Mucosa of descending colon (tissue), 3 donors: ENCODE results near the gene MACF1. TPM values are rescaled to one million over a fixed set of nuclear protein-coding genes. Genes with fewer than 3 reads are reported as not detected.
A peak's percentile ranks its signal among the peaks of the same experiment; 100 is the strongest.

Source experiments
- ATAC-seq: fragments of 200-7000 bp; cut with Tn5 transposase; one replicate; pipeline ENCODE4 v1.9.1; 2020; ENCODE audit warnings: mild to moderate bottlenecking, moderate library complexity
- DNase-seq, 3 donors: peaks; one replicate each; pipeline ENCODE4 v3.0.0-alpha.2; 2020
- H3K36me3 ChIP-seq: fragments of 200-600 bp; one replicate; pipeline ENCODE4 v1.8.0; 2021; ENCODE audit warnings: low read depth, mild to moderate bottlenecking
- H3K4me1 ChIP-seq: fragments of 200-600 bp; one replicate; pipeline ENCODE4 v1.8.0; 2021; ENCODE audit warnings: low read depth, mild to moderate bottlenecking
- H3K4me3 ChIP-seq: fragments of 200-600 bp; one replicate; pipeline ENCODE4 v1.8.0; 2021; ENCODE audit warnings: mild to moderate bottlenecking
- H3K9me3 ChIP-seq: fragments of 200-600 bp; one replicate; pipeline ENCODE4 v1.8.0; 2021; ENCODE audit warnings: mild to moderate bottlenecking
- CTCF ChIP-seq: fragments of 200-600 bp; IDR thresholded peaks from one replicate; pipeline ENCODE4 v1.8.0; 2022; ENCODE audit warnings: antibody characterized with exemption, mild to moderate bottlenecking
- intact Hi-C, 2 donors: fragments of 100-400 bp; cut with DNase I in 1 of 2; cut with micrococcal nuclease in 1 of 2; formaldehyde crosslinking; loops; one replicate each; pipeline versions ENCODE4 v1.11.0 to v1.11.1; 2022; cut with DNase I, micrococcal nuclease
- total RNA-seq, 3 donors: library from RNA; stranded (reverse); fragmentation: NEBNext Ultra II Directional in 2 of 3; extraction: Animal tissue kit (Norgen Biotek cat#: 25700) in 2 of 3; gene quantifications; one replicate each; pipeline versions ENCODE4 v1.2.1 to v1.2.4, GENCODE V29; 2021 to 2023
- donor health status: DM: no; HTN: no; CAD: no; lungs with moderate emphysema.
- donor health status: DM: no; HTN: no; CAD: no.
- donor health status: DM: no; HTN: yes; CAD: no.

MACF1 gene
- total RNA-seq, 3 donors from 2014 or later = 146 to 362 (median 156) TPM

GRCh38 chr1:39258146-39258924 is 53.8 kb downstream of the MACF1 start:
- TF ChIP-seq CTCF = peak; percentile 70
- intact Hi-C loops = loop anchor here in 1 of 2 donors (5.0 to 10.0 kb wide), 2 partner anchors 64 to 156 kb away; no protein-coding TSS in a partner anchor
- no peaks in the 10 kb centered on the region for H3K36me3 ChIP-seq
- ATAC-seq (peak; percentile 92), DNase-seq (peak in 2 of 3 donors; percentile 51 to 84)
- H3K4me1 ChIP-seq = no peaks in the 10 kb centered on the region
- H3K9me3 ChIP-seq = no peaks in the 10 kb centered on the region
- H3K4me3 ChIP-seq = no peak overlapping the region

- H3K4me3 ChIP-seq = no peak overlapping the region
- no peaks in the 10 kb centered on the region for H3K9me3 ChIP-seq
- intact Hi-C loops = loop anchor here in 1 of 2 donors (5.0 to 10.0 kb wide), 2 partner anchors 64 to 157 kb away; no protein-coding TSS in a partner anchor
- no peak for TF ChIP-seq CTCF
- no peak for ATAC-seq
- DNase-seq = no peak
- no peaks in the 10 kb centered on the region for H3K36me3 ChIP-seq
- no peaks in the 10 kb centered on the region for H3K4me1 ChIP-seq
Observed at GRCh38 chr1:39258925-39259244, 54.4 kb downstream of the MACF1 start.

GRCh38 chr1:39261712-39262221 is 57.3 kb downstream of the MACF1 start:
- Histone ChIP-seq H3K9me3 (no peaks in the 10 kb centered on the region), H3K36me3 (no peaks in the 10 kb centered on the region), H3K4me1 (no peaks in the 10 kb centered on the region), H3K4me3 (no peak overlapping the region)
- ATAC-seq = no peak
- DNase-seq = no peak
- intact Hi-C loops = loop anchor here in 1 of 2 donors (5.0 to 10.0 kb wide), 2 partner anchors 54 to 157 kb away; no protein-coding TSS in a partner anchor
- no peak for TF ChIP-seq CTCF

- intact Hi-C loops = loop anchor here in 1 of 2 donors (5.0 to 10.0 kb wide), 2 partner anchors 56 to 158 kb away; no protein-coding TSS in a partner anchor
- ATAC-seq (no peak), DNase-seq (no peak)
- no peak for TF ChIP-seq CTCF
- H3K36me3 ChIP-seq = no peaks in the 10 kb centered on the region
- H3K4me3 ChIP-seq = no peak overlapping the region
- no peaks in the 10 kb centered on the region for H3K9me3 ChIP-seq
- H3K4me1 ChIP-seq = no peaks in the 10 kb centered on the region
Observed at GRCh38 chr1:39262802-39263201, 58.3 kb downstream of the MACF1 start.

GRCh38 chr1:39266269-39266668 is 61.8 kb downstream of the MACF1 start:
- H3K4me1 ChIP-seq = peaks cover 6% of the 10 kb centered on the region
- H3K36me3 ChIP-seq = no peaks in the 10 kb centered on the region
- no peak for ATAC-seq
- TF ChIP-seq CTCF = no peak
- DNase-seq = no peak
- intact Hi-C loops = loop anchor here in 1 of 2 donors (10.0 kb wide), 1 partner anchor 161 kb away; no protein-coding TSS in a partner anchor
- H3K9me3 ChIP-seq = no peaks in the 10 kb centered on the region
- no peak overlapping the region for H3K4me3 ChIP-seq
